ENCODE results near the gene EGF.
A peak's percentile ranks its signal among the peaks of the same experiment; 100 is the strongest.

Gene EGF

GRCh38 chr4:110014233-110014632, 101.5 kb downstream of the EGF start:
- H3K4me3 ChIP-seq (ENCODE audit: low read depth, low read length) = no peak overlapping the region
- no peak for TF ChIP-seq CTCF (IDR thresholded peaks at IDR 0.05; ENCODE audit: low read depth, low read length, missing control alignments)
- no peak for DNase-seq (ENCODE audit: low read depth)
- in situ Hi-C loops (cut with HindIII; ENCODE audit: low sequenced_read_pairs) = no loop called here

GRCh38 chr4:110019153-110019552, 106.5 kb downstream of the EGF start:
- in situ Hi-C loops (cut with HindIII; ENCODE audit: low sequenced_read_pairs) = no loop called here
- H3K4me3 ChIP-seq (ENCODE audit: low read depth, low read length) = no peak overlapping the region
- TF ChIP-seq CTCF (IDR thresholded peaks at IDR 0.05; ENCODE audit: low read depth, low read length, missing control alignments) = no peak
- DNase-seq (ENCODE audit: low read depth) = no peak

GRCh38 chr4:110020139-110020538, 107.5 kb downstream of the EGF start:
- H3K4me3 ChIP-seq (ENCODE audit: low read depth, low read length) = no peak overlapping the region
- TF ChIP-seq CTCF (IDR thresholded peaks at IDR 0.05; ENCODE audit: low read depth, low read length, missing control alignments) = no peak
- DNase-seq (ENCODE audit: low read depth) = peak; percentile 23
- in situ Hi-C loops (cut with HindIII; ENCODE audit: low sequenced_read_pairs) = no loop called here

GRCh38 chr4:110020646-110021443, 108.2 kb downstream of the EGF start:
- no peak for TF ChIP-seq CTCF (IDR thresholded peaks at IDR 0.05; ENCODE audit: low read depth, low read length, missing control alignments)
- in situ Hi-C loops (cut with HindIII; ENCODE audit: low sequenced_read_pairs) = no loop called here
- DNase-seq (ENCODE audit: low read depth) = no peak
- no peak overlapping the region for H3K4me3 ChIP-seq (ENCODE audit: low read depth, low read length)

GRCh38 chr4:110022457-110022856, 109.8 kb downstream of the EGF start:
- TF ChIP-seq CTCF (IDR thresholded peaks at IDR 0.05; ENCODE audit: low read depth, low read length, missing control alignments) = no peak
- in situ Hi-C loops (cut with HindIII; ENCODE audit: low sequenced_read_pairs) = no loop called here
- no peak overlapping the region for H3K4me3 ChIP-seq (ENCODE audit: low read depth, low read length)
- DNase-seq (ENCODE audit: low read depth) = no peak

- in situ Hi-C loops (cut with HindIII; ENCODE audit: low sequenced_read_pairs) = loop anchor here (25.0 kb wide), 1 partner anchor 487 kb away; no protein-coding TSS in a partner anchor
- no peak overlapping the region for H3K4me3 ChIP-seq (ENCODE audit: low read depth, low read length)
- no peak for TF ChIP-seq CTCF (IDR thresholded peaks at IDR 0.05; ENCODE audit: low read depth, low read length, missing control alignments)
- no peak for DNase-seq (ENCODE audit: low read depth)
Observed at GRCh38 chr4:110025056-110025455, 112.4 kb downstream of the EGF start.
